NT2/D1 (cell line): Measurements from ENCODE around the gene LRRC8E.

Experiments used
- SUZ12 ChIP-seq: IDR thresholded peaks from 2 replicates; pipeline ENCODE4 v1.6.1; 2011; ENCODE audit not compliant: insufficient read length, insufficient read depth; ENCODE audit errors: extremely low read depth
- YY1 ChIP-seq: IDR thresholded peaks from 2 replicates; pipeline ENCODE4 v1.6.1; 2011; ENCODE audit not compliant: insufficient read length, insufficient read depth
- ZNF274 ChIP-seq: IDR thresholded peaks from 2 replicates; pipeline ENCODE4 v1.6.1; 2011; ENCODE audit warnings: mild to moderate bottlenecking, low read depth, low read length

DNA sequence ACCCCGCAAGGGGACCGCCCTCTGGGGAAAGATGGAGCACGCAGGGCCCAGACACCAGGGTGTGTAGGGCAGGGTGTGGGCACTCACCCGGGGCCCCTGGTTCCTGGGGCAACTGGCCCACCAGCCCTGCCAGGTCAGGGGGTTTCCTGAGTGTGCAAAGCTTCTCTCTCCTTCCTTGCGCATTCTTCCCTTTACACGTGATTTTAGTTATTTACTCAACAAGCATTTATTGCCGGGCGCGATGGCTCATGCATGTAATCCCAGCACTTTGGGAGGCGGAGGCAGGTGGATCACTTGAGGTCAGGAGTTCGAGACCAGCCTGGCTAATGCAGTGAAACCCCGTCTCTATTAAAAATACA, 34.6 kb upstream of the LRRC8E start:
- no peak for TF ChIP-seq ZNF274
- TF ChIP-seq SUZ12 = no peak
- no peak for TF ChIP-seq YY1
